Measurements from ENCODE around the gene OR52B2. TPM values are rescaled to one million over a fixed set of nuclear protein-coding genes. Genes with fewer than 3 reads are reported as not detected.

OR52B2 gene
- total RNA-seq, 1 donor from 2014 or later = not detected

GRCh38 chr11:6129011-6129410, 41.1 kb downstream of the OR52B2 start:
- no peak for TF ChIP-seq CTCF (conservative IDR thresholded peaks at IDR 0.05; ENCODE audit: low read depth, low read length)
- DNase-seq (ENCODE audit: low read depth) = no peak
- H3K4me3 ChIP-seq (ENCODE audit: low read depth, low read length) = no peak overlapping the region

GRCh38 chr11:6127881-6128280, 42.2 kb downstream of the OR52B2 start:
- no peak for DNase-seq (ENCODE audit: low read depth)
- H3K4me3 ChIP-seq (ENCODE audit: low read depth, low read length) = no peak overlapping the region
- TF ChIP-seq CTCF (conservative IDR thresholded peaks at IDR 0.05; ENCODE audit: low read depth, low read length) = no peak

GRCh38 chr11:6124245-6124644, 45.9 kb downstream of the OR52B2 start:
- no peak for DNase-seq (ENCODE audit: low read depth)
- TF ChIP-seq CTCF (conservative IDR thresholded peaks at IDR 0.05; ENCODE audit: low read depth, low read length) = no peak
- H3K4me3 ChIP-seq (ENCODE audit: low read depth, low read length) = no peak overlapping the region

Other genes with a start within 250 kb of the OR52B2 start
- gene OR56A3, start 228.1 kb downstream of the OR52B2 start, total RNA-seq = not detected in 2 replicates
- gene OR56A5, start 201.8 kb downstream of the OR52B2 start, total RNA-seq = not detected in 2 replicates
- gene OR52L1, start 183.3 kb downstream of the OR52B2 start, total RNA-seq = not detected in 2 replicates
- not detected in 2 replicates for gene OR56A4, start 163.4 kb downstream of the OR52B2 start, total RNA-seq
- not detected in 2 replicates for gene OR56A1, start 139.6 kb downstream of the OR52B2 start, total RNA-seq
- not detected in 2 replicates for gene OR56B4, start 62.6 kb downstream of the OR52B2 start, total RNA-seq
- not detected in 2 replicates for gene OR52W1, start 28.9 kb upstream of the OR52B2 start, total RNA-seq
- not detected in 2 replicates for gene C11orf42, start 35.2 kb upstream of the OR52B2 start, total RNA-seq
- 9.6 and 15.6 TPM in 2 replicates for gene FHIP1B, start 64.3 kb upstream of the OR52B2 start, total RNA-seq
- not detected in 2 replicates for gene CNGA4, start 68.8 kb upstream of the OR52B2 start, total RNA-seq
- not detected in 2 replicates for gene CCKBR, start 89.5 kb upstream of the OR52B2 start, total RNA-seq
- gene CAVIN3, start 150.2 kb upstream of the OR52B2 start, total RNA-seq = 321 and 498 TPM in 2 replicates
- 22.5 and 24.3 TPM in 2 replicates for gene SMPD1, start 220.1 kb upstream of the OR52B2 start, total RNA-seq
- gene APBB1, start 248.8 kb upstream of the OR52B2 start, total RNA-seq = 24.7 and 28.3 TPM in 2 replicates